Subcutaneous adipose tissue (tissue), 4 donors: ENCODE data around the gene CBX3. TPM values are rescaled to one million over a fixed set of nuclear protein-coding genes. Genes with fewer than 3 reads are reported as not detected.

Experiments used
- CTCF ChIP-seq: fragments of 450-650 bp; IDR thresholded peaks from one replicate; pipeline ENCODE4 v1.5.1; 2016; ENCODE audit warnings: low read depth, mild to moderate bottlenecking, control low read depth, antibody characterized with exemption, moderate library complexity
- total RNA-seq, 4 donors: library from RNA; depleted of rRNA; stranded (reverse); fragments of >200 nt; gene quantifications; one replicate each; pipeline ENCODE4 v1.1.0, GENCODE V29; 2016

Gene CBX3
- total RNA-seq, 4 donors from 2014 or later: 90.0 to 135 (median 117) TPM

GRCh38 chr7:26237035-26237807 lies 35.7 kb downstream of the CBX3 start:
- TF ChIP-seq CTCF: no peak

- TF ChIP-seq CTCF: no peak
These were observed 36.5 kb downstream of the CBX3 start for GRCh38 chr7:26238032-26238431.

GRCh38 chr7:26245150-26245549 lies 43.6 kb downstream of the CBX3 start:
- TF ChIP-seq CTCF: no peak

GRCh38 chr7:26250239-26250638 lies 48.7 kb downstream of the CBX3 start:
- TF ChIP-seq CTCF: no peak

Other genes starting within 250 kb of the CBX3 start
- gene NFE2L3, start 49.5 kb upstream of the CBX3 start, total RNA-seq: 10 to 100 TPM in 2 of 4 donors, 1 to 10 TPM in 2; 6.6 to 11.1 (median 8.6) TPM
- 100 to 1,000 TPM; 196 to 279 (median 208) TPM for gene HNRNPA2B1, start 999 bp upstream of the CBX3 start, total RNA-seq
- gene SNX10, start 90.1 kb downstream of the CBX3 start, total RNA-seq: 100 to 1,000 TPM in 1 of 4 donors, 10 to 100 TPM in 3; 23.9 to 150 (median 68.6) TPM